PC-3 (cell line): ENCODE data around the gene HNRNPC.
"Not testable (repeated sequence)": the region's sequence is repeated elsewhere in the genome, so short reads cannot be mapped to it uniquely, and the experiment has no call there.

Experiments
- EZH2 ChIP-seq: fragments of 300-600 bp; sonication (generic); IDR thresholded peaks from one replicate; pipeline ENCODE4 v1.6.1; 2017; ENCODE audit warnings: antibody characterized with exemption, mild to moderate bottlenecking, low read length; ENCODE audit not compliant: unreplicated experiment
- EZH2phosphoT487 ChIP-seq: fragments of 300-600 bp; sonication (generic); IDR thresholded peaks from 2 replicates; pipeline ENCODE4 v1.6.1; 2018; ENCODE audit warnings: mild to moderate bottlenecking, antibody characterized with exemption, low read length, borderline replicate concordance
- TF ChIP-seq, protein P1 (sequence below): fragments of 300-600 bp; sonication (generic); conservative IDR thresholded peaks from 2 replicates; pipeline ENCODE4 v1.5.1; 2017; ENCODE audit warnings: antibody characterized with exemption, low read depth, mild to moderate bottlenecking, low read length

DNA sequence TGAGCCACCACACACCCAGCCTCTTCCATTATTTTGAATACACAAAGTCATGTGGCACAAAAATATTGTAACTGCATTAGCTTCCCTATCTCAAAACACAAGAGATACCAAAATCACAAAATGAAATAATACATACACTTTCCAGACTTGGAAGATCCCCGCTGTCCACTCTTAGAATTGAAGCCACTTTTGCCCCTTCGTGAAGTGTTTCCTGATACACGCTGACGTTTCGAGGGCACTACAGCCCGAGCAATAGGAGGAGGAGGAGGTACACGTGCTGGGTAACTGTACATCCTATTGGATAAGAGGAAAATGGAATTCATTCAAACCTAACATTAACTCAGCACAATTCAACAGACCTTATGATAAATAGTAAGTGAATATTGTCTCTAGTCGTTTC lies 56.4 kb downstream of the HNRNPC start:
- not testable (repeated sequence) for TF ChIP-seq EZH2phosphoT487, EZH2
- TF ChIP-seq, protein P1, sequence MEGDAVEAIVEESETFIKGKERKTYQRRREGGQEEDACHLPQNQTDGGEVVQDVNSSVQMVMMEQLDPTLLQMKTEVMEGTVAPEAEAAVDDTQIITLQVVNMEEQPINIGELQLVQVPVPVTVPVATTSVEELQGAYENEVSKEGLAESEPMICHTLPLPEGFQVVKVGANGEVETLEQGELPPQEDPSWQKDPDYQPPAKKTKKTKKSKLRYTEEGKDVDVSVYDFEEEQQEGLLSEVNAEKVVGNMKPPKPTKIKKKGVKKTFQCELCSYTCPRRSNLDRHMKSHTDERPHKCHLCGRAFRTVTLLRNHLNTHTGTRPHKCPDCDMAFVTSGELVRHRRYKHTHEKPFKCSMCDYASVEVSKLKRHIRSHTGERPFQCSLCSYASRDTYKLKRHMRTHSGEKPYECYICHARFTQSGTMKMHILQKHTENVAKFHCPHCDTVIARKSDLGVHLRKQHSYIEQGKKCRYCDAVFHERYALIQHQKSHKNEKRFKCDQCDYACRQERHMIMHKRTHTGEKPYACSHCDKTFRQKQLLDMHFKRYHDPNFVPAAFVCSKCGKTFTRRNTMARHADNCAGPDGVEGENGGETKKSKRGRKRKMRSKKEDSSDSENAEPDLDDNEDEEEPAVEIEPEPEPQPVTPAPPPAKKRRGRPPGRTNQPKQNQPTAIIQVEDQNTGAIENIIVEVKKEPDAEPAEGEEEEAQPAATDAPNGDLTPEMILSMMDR: not testable (repeated sequence)
